Islet precursor cell (in vitro differentiated cells): ENCODE measurements around the gene RBM26.
"Not testable (repeated sequence)": the region's sequence is repeated elsewhere in the genome, so short reads cannot be mapped to it uniquely, and the experiment has no call there.

Experiments
- DNase-seq: peaks from one replicate; pipeline ENCODE4 v3.0.0-alpha.2; 2018

The RBM26 gene

GRCh38 chr13:79382545-79383275, 23.3 kb downstream of the RBM26 start:
- no peak for DNase-seq

- DNase-seq: no peak
Observed at GRCh38 chr13:79380997-79381396, 25.1 kb downstream of the RBM26 start.

- no peak for DNase-seq
Observed at GRCh38 chr13:79379274-79379673, 26.8 kb downstream of the RBM26 start.

- DNase-seq: no peak
Observed at GRCh38 chr13:79376843-79377242, 29.2 kb downstream of the RBM26 start.

GRCh38 chr13:79374578-79374977, 31.5 kb downstream of the RBM26 start:
- DNase-seq: no peak

- no peak for DNase-seq
Observed at GRCh38 chr13:79373916-79374315, 32.1 kb downstream of the RBM26 start.

- DNase-seq: no peak
Observed at GRCh38 chr13:79369226-79369625, 36.8 kb downstream of the RBM26 start.

- DNase-seq: no peak
Observed at GRCh38 chr13:79365981-79366380, 40.1 kb downstream of the RBM26 start.

GRCh38 chr13:79361299-79361698, 44.8 kb downstream of the RBM26 start:
- no peak for DNase-seq

GRCh38 chr13:79360095-79360494, 46.0 kb downstream of the RBM26 start:
- no peak for DNase-seq

GRCh38 chr13:79359064-79359463, 47.0 kb downstream of the RBM26 start:
- DNase-seq: no peak

GRCh38 chr13:79354285-79354684, 51.8 kb downstream of the RBM26 start:
- no peak for DNase-seq

GRCh38 chr13:79353693-79354092, 52.4 kb downstream of the RBM26 start:
- no peak for DNase-seq

- DNase-seq: no peak
Observed at GRCh38 chr13:79352107-79352506, 53.9 kb downstream of the RBM26 start.

- DNase-seq: not testable (repeated sequence)
Observed at GRCh38 chr13:79349608-79350007, 56.4 kb downstream of the RBM26 start.

GRCh38 chr13:79349011-79349410, 57.0 kb downstream of the RBM26 start:
- DNase-seq: no peak

GRCh38 chr13:79346300-79346914, 59.6 kb downstream of the RBM26 start:
- DNase-seq: no peak

- DNase-seq: no peak
Observed at GRCh38 chr13:79341202-79341601, 64.9 kb downstream of the RBM26 start.

- DNase-seq: no peak
Observed at GRCh38 chr13:79340490-79340889, 65.6 kb downstream of the RBM26 start.

GRCh38 chr13:79338343-79338742, 67.7 kb downstream of the RBM26 start:
- DNase-seq: no peak

GRCh38 chr13:79336966-79337365, 69.1 kb downstream of the RBM26 start:
- no peak for DNase-seq

- no peak for DNase-seq
Observed at GRCh38 chr13:79328510-79328909, 77.5 kb downstream of the RBM26 start.

- no peak for DNase-seq
Observed at GRCh38 chr13:79320433-79320832, 85.6 kb downstream of the RBM26 start.

GRCh38 chr13:79318664-79319063, 87.4 kb downstream of the RBM26 start:
- no peak for DNase-seq

- no peak for DNase-seq
Observed at GRCh38 chr13:79317856-79318255, 88.2 kb downstream of the RBM26 start.
